Stimulated activated CD8-positive, alpha-beta memory T cell treated with anti-CD3 and anti-CD28 coated beads, Interleukin-15, amount 100 ng/mL, for 4 hours (primary cell): Measurements from ENCODE around the gene U2AF2.

Experiments used
- DNase-seq, 2 donors: peaks; one replicate each; pipeline ENCODE4 v3.0.0-alpha.2; 2020; ENCODE audit warnings: low read depth in 2 of 2

The U2AF2 gene

DNA sequence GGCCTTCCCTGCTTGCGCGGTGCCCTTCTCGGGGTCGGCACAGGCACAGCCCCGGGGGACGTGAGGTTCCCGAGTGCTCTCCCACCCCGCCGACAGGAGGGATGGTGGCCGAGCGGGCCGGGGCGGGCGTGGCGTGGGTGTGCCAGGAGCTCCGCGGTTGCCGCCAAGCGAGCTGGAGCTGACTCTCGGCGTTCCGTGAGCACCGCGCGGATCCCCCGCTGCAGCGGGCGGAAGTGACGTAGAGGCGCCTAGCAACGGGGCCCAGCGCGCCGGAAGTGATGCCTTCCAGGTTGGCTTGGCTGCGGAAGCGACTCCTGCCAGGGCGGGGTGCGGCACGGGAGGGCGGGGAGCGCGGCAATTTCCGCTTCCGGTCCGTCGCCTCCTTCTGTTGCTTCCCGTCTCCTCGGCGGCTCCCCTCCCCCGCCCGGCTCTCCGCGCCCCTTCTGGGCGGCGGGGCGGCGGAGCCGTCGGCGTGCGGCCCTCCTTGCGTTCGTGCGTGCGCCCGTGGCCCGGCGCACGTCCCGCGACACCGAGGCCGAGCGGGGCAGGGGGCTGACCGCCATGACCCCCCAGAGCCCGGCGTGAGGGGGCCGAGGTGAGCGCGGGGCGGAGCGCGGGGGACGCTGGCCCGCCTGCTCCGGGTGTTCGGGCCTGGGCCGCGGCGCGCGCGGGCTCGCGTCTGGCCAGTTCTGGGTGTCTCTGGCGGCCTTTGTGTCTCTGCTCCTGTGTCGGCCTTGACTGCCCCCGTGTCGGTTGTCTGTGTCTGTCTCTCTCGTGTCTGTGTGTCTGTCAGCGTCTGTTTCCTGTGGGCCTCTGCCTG is 20.2 kb downstream of the U2AF2 start, which contains the start of gene EPN1:
Gene EPN1 (plus strand): TSS at position 386 of the 820 bp plus-strand sequence. CDS start 3,402 bp downstream, outside the sequence.
- DNase-seq: peak; percentile 94 to 95

DNA sequence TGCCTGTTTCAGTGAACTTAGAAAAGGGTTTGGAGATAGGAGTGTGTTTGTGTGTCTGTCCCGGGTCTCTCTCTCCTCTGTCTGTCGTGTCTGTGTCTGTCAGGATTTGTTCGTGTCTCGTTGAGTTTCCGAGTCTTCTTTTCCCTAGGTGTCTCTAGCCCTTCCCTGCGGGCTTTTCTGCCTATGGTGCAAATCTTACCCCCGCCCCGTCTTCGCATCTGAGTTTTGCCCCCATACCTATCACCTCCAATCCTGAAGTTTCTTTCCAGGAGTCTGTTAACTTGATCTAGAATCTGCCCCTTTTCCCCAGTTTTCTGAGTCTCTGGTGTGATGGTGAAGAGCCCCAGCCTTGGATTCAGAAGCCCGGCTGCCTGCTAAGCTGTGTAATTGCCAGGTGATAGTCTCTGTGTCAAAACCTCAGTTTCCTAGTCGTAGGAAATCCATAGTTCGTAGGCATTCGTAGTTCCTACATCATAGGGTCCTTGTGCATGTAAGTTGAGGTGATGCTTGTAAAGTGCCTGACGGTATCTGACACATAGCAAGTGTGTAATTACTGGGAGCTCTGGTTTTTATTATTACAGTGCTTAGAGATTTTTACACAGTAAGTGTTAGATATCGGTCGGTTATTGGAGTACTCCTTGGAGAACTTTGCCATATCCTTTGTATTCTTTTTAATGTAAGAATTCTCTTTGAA is 21.0 kb downstream of the U2AF2 start:
- DNase-seq: no peak

DNA sequence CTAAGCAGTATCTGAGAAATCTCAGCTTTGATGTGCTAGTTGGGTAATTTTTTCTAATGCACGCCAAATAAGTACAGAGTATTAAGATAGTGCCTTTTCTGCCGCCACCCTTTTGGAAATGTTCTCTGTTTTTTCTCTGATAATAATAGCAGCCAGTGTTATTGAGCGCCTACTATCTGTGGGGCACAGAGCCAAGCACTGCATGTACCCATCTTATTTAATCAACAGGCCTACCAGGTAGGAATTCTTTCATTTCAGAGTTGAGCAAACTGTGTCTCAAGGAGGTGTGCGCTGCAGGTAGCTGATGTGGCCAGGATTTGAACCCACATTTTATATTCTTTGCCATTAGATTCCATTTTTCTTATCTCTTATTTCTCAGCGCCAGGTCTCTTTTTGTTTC is 21.5 kb downstream of the U2AF2 start:
- no peak for DNase-seq

DNA sequence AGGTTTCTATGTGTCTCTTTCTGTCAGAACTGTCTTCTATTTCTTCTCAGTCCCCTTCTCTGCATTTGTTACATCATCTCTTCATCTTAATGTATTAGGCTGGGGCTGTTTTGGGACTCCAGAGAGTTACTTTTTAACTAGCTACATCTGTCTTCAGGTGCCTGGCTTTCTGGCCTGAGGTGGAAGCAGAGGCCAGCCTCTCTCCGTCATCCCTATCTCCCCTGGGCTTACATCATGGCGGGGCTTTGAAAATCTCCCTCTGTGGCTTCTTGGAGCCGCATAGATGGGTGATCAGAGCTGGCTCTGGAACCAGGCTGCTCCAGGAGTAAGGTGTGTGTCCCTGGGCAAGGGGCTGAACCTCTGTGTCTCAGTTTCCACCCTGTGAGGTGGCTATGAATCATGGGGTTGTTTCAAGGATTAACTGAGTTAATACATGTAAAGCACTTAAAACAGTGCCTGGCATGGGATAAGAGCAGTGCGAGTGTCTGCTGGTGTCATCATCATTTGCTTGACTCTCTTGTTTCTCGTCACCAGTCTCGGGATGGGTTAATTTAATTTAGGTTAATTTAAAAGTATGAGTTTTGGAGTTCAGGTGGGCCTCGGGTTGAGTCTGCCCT is 22.2 kb downstream of the U2AF2 start:
- DNase-seq: no peak

DNA sequence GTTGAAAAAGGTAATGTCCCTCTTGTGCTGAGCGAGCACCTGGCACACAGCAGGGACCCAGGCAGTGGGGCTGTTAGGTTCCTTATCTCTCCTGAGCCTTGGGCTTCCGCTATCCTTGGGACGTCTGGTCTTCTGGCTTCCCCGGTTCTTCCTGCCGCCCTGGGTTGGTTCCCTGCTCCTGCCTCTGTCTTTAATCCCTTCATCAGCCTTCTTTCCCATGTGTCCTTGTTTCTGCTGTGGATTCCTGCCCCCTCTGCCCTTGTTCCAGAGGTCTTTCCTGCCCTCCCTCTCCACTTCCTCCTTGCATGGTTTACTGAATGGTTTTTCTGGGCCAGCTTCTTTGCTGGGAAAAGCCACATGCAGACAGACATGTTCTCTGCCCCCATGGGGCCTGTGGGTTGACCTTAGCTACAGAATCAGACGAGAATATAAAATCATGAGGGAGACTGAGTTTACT is 22.8 kb downstream of the U2AF2 start:
- DNase-seq: no peak

DNA sequence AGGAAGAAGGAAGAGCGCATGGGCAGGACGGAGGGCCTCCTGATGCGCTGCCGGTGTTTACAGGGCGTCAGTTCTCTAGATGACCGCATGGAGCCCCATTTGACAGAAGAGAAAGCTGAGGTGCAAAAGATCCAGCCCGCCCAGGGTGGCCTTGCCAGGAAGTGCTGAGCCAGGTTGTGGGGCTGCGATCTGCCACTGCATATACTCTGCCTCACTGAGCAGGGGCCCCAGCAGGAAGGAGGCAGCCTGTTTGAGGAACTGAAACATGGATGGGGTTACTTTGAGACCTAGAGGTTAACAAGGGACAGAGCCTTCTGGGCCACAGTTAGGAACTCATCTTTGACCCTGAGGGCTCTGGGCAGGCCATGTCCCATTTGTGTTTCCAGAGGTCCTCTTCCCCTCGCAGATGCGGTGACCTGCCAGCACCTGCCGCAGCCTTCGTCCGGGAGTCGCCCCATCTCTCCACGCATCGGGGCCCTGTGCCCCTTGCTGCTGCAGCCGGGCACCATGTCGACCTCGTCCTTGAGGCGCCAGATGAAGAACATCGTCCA is 23.4 kb downstream of the U2AF2 start:
- DNase-seq: no peak

DNA sequence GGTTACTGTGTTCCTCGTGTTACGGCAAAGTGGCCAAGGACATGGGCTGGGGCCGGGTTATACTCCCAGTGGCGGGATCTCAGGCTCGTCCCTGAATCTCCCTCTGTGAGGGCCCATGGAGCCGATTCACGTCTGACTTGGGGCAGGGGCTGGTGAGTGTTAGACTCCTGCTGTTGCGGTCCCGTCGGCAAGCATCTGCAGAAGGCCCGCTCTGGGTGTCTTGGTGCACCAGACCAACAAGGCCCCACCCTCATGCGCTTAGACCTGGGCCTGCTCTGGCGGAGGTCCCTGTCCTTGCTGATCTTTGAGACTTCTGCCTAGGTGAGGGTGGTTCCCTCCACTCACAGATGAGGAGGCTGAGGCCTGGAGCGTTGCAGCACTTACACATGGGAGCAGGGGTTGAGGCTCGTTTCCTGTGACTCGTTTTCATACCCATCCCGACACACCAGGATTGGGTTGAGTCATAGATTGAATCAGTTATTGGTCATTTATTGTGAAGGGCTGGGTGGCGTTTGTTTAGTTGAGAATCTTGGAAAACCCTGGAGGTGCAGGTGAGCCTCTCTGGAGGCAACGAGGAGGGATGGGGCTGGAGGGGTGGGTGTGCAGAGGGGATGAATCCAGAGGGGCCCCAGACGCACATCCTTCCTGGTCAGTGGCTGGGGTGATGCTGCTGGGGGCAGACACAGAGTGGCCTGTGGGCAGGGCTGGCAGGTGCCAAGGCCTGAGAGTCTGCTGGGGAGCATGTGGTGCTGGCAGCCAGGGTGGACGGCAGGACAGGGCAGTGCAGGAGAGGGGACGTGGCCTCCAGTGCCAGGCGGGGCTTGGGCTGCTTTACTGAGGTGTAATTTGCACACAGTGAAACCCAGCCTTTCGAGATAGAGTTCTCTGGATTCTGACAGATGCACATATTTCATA is 24.8 kb downstream of the U2AF2 start:
- DNase-seq: no peak

DNA sequence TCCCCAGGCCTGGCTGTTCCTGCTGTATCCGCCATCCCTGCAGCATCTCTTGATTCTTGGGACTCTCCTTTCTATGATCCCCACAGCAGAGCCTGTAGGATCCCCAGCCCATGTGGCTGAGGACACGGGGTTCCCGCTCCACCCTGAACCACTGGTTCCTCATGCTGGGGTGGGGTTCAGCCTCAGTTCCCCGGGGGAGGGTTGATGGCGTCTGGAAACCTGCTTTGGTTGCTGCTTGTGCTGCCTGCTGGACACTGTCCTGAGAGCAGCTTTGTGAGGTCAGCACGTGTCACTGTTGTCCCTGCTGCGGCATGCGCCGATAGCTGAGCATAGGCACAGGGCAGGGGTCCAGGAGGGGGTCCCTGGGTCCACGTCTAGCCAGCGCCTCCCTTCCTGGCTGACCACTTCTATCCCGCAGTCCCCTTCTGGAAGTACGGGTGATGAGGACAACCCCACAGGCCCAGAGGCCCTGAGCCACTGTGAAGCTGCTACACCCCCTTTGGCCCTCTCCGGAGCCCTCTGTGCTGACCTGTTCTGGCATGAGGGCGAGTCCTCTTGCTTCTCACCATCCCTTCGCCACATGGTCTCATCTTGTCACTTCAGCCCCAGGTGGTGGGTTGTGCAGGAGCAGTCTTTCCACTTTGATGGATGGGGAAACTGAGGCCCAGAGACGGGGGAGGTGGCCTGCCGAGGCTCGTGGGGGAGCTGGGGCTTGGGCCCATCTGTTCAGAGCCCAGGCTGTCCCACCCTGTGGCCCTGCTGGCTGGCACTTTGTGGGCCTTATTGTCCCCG is 25.7 kb downstream of the U2AF2 start:
- DNase-seq: no peak

DNA sequence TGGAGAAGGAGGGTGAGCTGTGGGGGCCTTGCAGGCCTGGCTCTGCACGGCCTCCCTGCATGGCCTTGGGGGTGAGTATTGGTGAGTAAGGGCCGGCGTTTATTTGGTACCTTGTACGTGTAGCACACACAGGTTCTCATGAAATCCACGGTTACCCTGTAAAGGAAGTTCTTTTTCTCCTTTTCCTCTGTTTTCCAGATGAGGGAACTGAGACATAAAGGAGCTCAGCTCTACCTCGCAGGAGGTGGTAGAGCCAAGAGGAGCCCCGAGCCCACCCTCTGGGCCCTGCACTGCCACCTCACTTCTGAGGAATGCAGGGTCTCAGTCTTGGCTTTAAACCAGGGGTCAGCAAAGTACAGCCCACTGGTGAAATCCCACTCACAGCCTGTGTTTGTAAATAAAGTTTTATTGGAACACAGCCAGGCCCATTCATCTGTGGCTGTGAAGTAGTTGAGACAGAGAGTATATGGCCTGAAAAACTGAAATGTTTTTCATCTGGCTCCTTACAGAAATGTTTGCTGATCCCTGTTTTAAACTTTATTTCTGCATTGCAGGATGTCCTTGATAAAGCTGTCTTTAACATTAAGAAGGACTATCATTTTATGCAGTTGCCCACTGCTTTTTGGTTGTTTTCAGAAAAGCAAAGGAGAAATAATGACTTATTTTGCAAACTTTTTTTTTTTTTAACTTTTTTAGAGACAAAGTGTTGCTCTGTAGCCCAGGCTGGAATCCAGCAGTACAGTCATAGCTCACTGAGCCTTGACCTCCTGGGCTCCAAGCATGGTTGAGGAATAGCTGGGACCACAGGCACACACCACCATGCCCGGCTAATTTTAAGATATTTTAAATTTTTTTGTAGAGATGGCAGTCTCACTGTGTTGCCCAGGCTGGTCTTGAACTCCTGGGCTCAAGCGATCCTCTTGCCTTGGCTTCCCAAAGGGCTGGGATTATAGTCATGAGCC is 26.6 kb downstream of the U2AF2 start:
- DNase-seq: no peak

DNA sequence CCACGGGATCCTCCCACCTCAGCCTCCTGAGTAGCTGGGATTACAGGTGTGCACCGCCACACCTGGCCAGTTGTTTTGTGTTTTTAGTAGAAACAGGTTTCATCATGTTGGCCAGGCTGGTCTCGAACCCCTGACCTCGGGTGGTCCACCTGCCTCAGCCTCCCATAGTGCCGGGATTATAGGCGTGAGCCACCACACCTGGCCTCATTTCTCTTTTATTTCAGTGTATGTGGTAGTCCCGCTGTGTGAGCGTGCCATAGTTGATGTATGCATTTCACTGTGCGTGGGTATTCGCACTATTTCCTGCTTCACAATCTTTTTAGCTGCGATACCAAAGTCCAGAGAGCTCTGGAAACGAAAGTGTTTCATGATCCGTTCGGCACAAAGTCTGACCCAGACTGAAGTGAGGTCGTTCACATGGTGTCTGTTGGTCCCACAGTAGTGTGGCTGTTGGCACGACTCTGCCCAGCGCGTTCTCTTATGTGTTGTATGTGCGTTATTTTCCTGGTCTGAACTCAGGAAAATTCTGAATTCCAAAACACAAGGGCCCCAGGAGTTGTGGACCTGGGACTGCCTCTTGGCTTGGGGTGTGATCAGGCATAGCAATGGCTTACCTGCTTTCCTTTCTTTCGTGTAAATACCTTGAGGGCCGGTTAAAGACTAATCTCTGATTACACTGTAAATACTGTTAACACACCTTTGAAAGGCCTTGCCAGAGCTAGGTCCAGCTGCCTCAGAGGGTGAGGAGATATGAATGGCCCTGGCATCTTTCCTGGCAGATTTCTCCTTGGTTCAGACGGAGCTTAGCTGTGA is 28.8 kb downstream of the U2AF2 start:
- no peak for DNase-seq

DNA sequence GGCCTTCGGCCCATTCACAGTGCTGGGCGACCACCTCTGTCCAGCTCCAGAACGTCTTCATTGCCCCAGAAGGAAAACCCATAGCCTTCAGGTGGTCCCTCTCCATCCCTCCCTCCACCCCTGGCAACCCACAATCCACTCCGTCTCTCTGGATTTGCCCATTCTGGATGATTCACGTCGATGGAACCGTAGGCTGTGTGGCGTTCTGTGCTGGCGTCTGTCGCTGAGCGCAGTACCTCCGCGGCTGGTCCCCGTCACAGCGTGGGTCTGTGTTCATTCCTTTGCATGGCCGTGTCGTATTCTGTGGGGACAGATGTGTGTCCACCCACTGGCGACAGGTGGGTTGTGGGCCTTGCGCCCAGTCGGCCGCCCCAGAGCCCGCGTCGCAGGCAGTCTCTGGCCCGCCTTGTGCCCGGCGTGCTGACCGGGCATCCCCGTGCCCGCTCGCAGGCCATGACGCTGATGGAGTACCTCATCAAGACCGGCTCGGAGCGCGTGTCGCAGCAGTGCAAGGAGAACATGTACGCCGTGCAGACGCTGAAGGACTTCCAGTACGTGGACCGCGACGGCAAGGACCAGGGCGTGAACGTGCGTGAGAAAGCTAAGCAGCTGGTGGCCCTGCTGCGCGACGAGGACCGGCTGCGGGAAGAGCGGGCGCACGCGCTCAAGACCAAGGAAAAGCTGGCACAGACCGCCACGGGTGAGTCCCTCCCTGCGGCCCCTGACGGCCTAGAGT is 30.3 kb downstream of the U2AF2 start:
- DNase-seq: no peak

DNA sequence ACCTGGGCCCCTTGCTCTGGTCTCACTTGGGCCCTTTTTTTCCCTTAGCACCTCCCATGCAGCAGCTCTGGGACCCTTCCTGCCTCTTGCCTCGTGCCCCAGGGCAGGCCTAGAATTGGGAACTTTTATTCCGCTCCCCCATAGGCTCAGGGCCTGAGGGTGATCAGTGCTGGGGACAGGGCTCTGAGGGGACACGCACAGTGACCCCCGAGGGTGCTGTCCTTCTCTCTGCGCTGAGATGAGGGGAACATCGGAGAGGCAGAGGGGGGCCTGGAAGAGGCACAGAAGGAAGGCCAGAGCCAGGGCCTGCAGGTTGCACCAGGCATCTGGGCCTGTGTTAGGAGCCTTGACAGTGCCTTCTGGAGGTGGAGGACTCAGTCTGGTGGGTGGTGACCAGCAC is 30.9 kb downstream of the U2AF2 start:
- no peak for DNase-seq

DNA sequence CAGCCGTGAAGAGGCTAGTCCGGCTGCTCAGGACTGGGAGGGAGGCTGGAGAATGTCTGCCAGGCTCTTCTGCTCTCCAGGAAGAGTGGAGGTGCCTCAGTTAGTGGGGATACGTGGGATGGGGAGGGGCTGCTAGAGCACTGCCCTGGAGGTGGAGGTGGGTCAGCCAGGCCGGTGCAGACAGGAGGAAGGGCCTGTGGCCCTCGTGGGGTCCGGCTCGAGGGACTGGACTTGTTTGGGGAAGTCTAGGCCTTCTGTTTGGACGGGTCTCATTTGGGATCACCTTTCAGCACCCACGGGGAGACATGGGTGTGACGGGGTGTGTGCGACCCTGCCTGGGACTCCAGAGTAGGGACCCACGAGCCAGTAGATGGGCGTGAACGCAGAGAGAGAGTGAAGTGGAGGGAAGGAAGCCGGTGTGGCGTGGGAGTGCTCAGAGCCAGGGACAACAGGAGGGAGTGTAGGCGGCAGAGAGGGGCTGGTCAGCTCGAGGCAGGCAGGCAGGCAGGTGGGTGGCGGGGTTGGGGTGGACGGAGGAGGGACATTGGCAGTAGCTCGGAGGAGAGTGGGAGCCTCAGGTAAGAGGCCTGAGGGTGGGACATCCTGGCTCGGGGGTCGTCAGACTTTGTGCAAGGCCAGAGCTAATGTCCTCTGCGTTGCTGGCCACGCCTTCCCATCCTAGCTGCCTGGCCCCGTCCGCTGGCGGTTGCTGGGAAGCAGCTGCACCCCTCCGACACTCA is 31.6 kb downstream of the U2AF2 start:
- no peak for DNase-seq

DNA sequence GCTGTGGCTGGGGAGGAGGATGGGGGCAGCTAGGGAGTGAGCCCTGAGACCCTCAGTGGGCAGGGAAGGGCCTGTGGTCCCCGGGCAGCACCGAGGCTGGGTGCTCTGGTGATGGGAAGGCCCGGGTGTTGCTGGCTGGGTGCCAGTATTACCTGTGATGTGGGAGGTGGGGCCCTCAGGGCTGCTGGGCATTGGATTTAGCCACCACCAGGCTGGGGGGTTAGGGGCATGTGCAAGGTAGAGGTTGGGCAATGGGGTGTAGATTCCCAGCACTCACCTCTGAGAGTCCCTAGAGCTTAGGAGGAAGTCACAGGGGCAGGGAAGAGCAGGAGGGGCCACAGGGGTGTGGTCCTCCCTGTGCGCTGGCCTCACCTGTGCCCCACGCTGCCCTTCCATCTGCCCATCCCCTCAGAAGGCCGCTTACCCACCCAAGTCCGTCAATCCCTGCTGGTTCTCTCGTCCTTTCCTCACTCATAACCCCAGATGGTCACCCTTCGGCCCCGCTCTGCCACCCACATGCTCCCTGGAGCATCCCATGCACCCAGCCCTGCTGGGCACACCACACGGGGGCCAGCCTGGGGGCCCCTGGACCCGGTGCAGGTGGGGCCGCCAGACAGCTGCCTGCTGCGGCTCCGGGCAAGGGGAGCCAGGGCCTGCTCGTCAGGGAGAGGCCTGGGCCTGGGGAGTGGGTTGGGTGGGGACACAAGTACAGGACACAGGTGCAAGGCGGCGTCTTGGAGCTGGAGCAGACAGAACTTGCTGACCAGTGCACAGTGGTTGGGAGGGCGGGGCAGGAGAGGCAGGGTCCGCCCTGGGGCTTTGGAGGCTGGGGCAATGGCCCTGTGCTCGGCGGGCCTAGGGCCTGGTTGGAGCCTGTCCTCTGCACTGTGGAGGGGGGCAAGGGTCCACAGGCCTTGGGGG is 32.7 kb downstream of the U2AF2 start:
- DNase-seq: no peak

DNA sequence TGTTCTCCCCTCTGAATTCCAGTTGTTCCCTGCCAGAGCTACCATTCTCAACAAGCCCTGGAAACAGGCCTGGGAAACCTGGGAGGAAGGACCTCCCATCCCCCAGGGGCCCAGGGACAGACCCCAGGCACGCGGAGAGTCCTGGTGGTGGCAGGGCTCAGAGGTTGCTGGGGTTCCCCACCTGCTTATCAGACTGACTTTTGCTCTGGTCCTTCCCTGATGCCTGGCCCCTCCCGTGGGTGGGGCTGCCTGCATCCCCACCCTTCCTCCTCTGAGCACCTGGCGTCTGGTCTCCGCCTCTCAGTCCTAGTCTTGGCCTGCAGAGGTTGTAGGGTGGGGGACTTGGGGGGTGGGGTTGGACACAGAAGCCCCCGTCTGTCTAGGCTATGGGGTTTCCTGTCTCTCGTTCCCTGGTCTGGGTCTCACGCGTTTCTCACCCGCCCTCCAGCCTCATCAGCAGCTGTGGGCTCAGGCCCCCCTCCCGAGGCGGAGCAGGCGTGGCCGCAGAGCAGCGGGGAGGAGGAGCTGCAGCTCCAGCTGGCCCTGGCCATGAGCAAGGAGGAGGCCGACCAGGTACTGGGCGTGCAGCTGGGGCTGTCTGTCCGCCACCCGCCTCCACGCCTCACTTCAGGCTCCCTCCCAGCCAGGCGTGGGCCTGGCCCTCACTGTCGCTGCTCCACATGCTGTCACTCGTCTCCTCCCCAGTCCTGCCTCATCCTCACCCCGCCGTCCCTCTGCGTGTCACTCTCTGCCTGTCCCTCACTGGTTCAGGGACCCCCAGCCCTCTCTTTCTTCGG is 33.8 kb downstream of the U2AF2 start:
- no peak for DNase-seq
